Measurements from ENCODE around the gene EXOG.

GRCh38 chr3:38555149-38555840, 59.2 kb downstream of the EXOG start:
- TF ChIP-seq SIN3A (IDR thresholded peaks at IDR 0.05; ENCODE audit: borderline replicate concordance, insufficient read depth, low read length) (no peak), TAF1 (IDR thresholded peaks at IDR 0.05; ENCODE audit: borderline replicate concordance, insufficient read depth, low read length) (no peak), POLR2AphosphoS5 (IDR thresholded peaks at IDR 0.05; ENCODE audit: low read depth, low read length) (no peak)

Measured in PFSK-1 (cell line).